Naive thymus-derived CD4-positive, alpha-beta T cell (primary cell): ENCODE data around the gene XAF1. TPM values are rescaled to one million over a fixed set of nuclear protein-coding genes. Genes with fewer than 3 reads are reported as not detected.
"Not testable (repeated sequence)": the region's sequence is repeated elsewhere in the genome, so short reads cannot be mapped to it uniquely, and the experiment has no call there.

Experiments used
- ATAC-seq: fragments of 150-1000 bp; cut with Tn5 transposase; 2 replicates; pipeline ENCODE4 v1.10.0; 2021; ENCODE audit warnings: mild to moderate bottlenecking, moderate library complexity
- CTCF ChIA-PET: fragments of 350-600 bp; sonication (Branson Sonifier 250); formaldehyde crosslinking; loops from one replicate; lab custom pipeline; 2021; ENCODE audit warnings: antibody characterized with exemption; lab: Charles Lee
- POLR2A ChIA-PET: fragments of 350-600 bp; sonication (Branson Sonifier 250); formaldehyde crosslinking; loops from one replicate; lab custom pipeline; 2021; ENCODE audit warnings: antibody characterized with exemption, inconsistent platforms; lab: Charles Lee
- DNase-seq, 9 donors: peaks; one replicate each; pipeline versions ENCODE4 v3.0.0 to v3.0.0-alpha.2; 2020 to 2022; ENCODE audit warnings: mixed read lengths in 1 of 9
- H3K27ac ChIP-seq: one replicate; pipeline ENCODE4 v1.7.0; 2013; ENCODE audit warnings: mild to moderate bottlenecking, low read depth, low read length, moderate library complexity
- H3K27me3 ChIP-seq, 2 donors: one replicate each; pipeline ENCODE4 v1.7.0; 2013; ENCODE audit warnings: low read length in 2 of 2, mild to moderate bottlenecking in 2 of 2, moderate library complexity in 2 of 2; ENCODE audit not compliant: control insufficient read depth in 2 of 2, insufficient read depth in 2 of 2
- H3K36me3 ChIP-seq, 3 experiments: 1 replicate in 2 of 3; 2 replicates in 1 of 3; pipeline ENCODE4 v1.7.0; 2013; ENCODE audit warnings: low read length in 3 of 3, mild to moderate bottlenecking in 3 of 3, moderate library complexity in 1 of 3; ENCODE audit not compliant: insufficient read depth in 3 of 3, control insufficient read depth in 2 of 3
- H3K4me1 ChIP-seq, 2 donors: one replicate each; pipeline ENCODE4 v1.7.0; 2013; ENCODE audit warnings: low read length in 2 of 2, mild to moderate bottlenecking in 2 of 2, moderate library complexity in 1 of 2; ENCODE audit not compliant: control insufficient read depth in 2 of 2, insufficient read depth in 2 of 2
- H3K4me3 ChIP-seq: 2 replicates; pipeline ENCODE4 v1.7.0; 2013; ENCODE audit warnings: mild to moderate bottlenecking, low read length
- H3K9me3 ChIP-seq, 3 experiments: 1 replicate in 2 of 3; 2 replicates in 1 of 3; pipeline ENCODE4 v1.7.0; 2013; ENCODE audit warnings: low read length in 3 of 3; ENCODE audit not compliant: control insufficient read depth in 2 of 3
- H3K27ac Mint-ChIP-seq, 9 donors: one replicate each; pipeline ENCODE4 v1.8.0; 2020 to 2022; ENCODE audit warnings: mixed read lengths in 9 of 9, mild to moderate bottlenecking in 8 of 9, moderate library complexity in 5 of 9, inconsistent platforms in 2 of 9
- H3K27me3 Mint-ChIP-seq, 5 donors: one replicate each; pipeline ENCODE4 v1.8.0; 2021 to 2022; ENCODE audit warnings: mixed read lengths in 5 of 5, mild to moderate bottlenecking in 1 of 5
- H3K36me3 Mint-ChIP-seq, 5 donors: one replicate each; pipeline ENCODE4 v1.8.0; 2020 to 2022; ENCODE audit warnings: mixed read lengths in 5 of 5, mild to moderate bottlenecking in 3 of 5, inconsistent platforms in 1 of 5
- H3K4me1 Mint-ChIP-seq, 7 donors: one replicate each; pipeline ENCODE4 v1.8.0; 2020 to 2022; ENCODE audit warnings: mixed read lengths in 7 of 7, mild to moderate bottlenecking in 3 of 7, inconsistent platforms in 1 of 7
- H3K4me3 Mint-ChIP-seq, 10 donors: one replicate each; pipeline ENCODE4 v1.8.0; 2020 to 2022; ENCODE audit warnings: mild to moderate bottlenecking in 10 of 10, mixed read lengths in 10 of 10, moderate library complexity in 6 of 10, inconsistent platforms in 2 of 10
- H3K9me3 Mint-ChIP-seq, 11 donors: one replicate each; pipeline ENCODE4 v1.8.0; 2020 to 2022; ENCODE audit warnings: mixed read lengths in 11 of 11, mild to moderate bottlenecking in 4 of 11, inconsistent platforms in 1 of 11, moderate library complexity in 1 of 11
- intact Hi-C, 2 donors: fragments of 100-400 bp; cut with micrococcal nuclease; formaldehyde crosslinking; loops; one replicate each; pipeline ENCODE4 v1.15.1; 2023
- polyA plus RNA-seq, 2 donors: library from polyadenylated mRNA; unstranded; fragments of 300-500 nt; fragmentation: Illumina TruSeq; gene quantifications; one replicate each; pipeline ENCODE4 v1.2.3, GENCODE V29; 2021
- total RNA-seq, 6 experiments: library from RNA in 5 of 6; stranded (reverse) in 5 of 6; gene quantifications; 1 replicate in 5 of 6; 2 replicates in 1 of 6; pipeline ENCODE4 v1.2.3 and lab custom pipeline; 2021 to 2026

Gene XAF1
- total and polyA plus RNA-seq, 7 experiments from 2014 or later = 28.1 to 475 (median 58.1) TPM

- ATAC-seq (no peak), DNase-seq (no peak)
- no peaks in the 10 kb centered on the region for H3K36me3 Mint-ChIP-seq
- no peaks in the 10 kb centered on the region for H3K9me3 Mint-ChIP-seq
- H3K4me3 ChIP-seq = no peak overlapping the region
- intact Hi-C loops = loop anchor here in 1 of 2 donors (1.0 kb wide), 1 partner anchor 31 kb away; the partner anchor contains the start of gene TEKT1
- H3K4me1 ChIP-seq = no peaks in the 10 kb centered on the region
- no peak overlapping the region for H3K27ac Mint-ChIP-seq
- H3K36me3 ChIP-seq = no peaks in the 10 kb centered on the region
- no peaks in the 10 kb centered on the region for H3K9me3 ChIP-seq
- ChIA-PET CTCF (no interaction called here), POLR2A (no interaction called here)
- no peaks in the 10 kb centered on the region for H3K4me1 Mint-ChIP-seq
- H3K27me3 Mint-ChIP-seq = peaks cover 0 to 29% (median 0%) of the 10 kb centered on the region in 5 donors
- H3K27ac ChIP-seq = no peak overlapping the region
- no peaks in the 10 kb centered on the region for H3K27me3 ChIP-seq
- H3K4me3 Mint-ChIP-seq = no peak overlapping the region
These were observed 44.7 kb downstream of the XAF1 start for GRCh38 chr17:6800422-6801027.

DNA sequence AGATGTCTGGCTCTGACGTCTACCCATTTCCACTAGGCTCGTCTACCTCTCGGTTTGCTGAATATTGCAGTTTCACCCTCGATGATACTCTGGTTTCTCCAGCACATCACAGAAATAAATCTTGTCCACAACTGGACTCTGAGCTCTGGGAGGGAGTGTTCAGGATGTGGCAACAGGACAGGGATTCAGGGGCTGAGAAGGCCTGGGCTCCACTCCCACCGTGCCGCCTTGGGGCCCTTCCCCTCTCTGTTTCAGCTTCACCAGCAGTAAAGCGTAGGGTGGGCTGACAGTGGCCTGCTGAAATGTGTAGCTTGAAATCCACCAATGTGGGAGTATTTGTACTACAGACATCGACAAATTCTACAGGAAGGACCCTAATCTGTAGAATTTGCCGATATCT is 55.7 kb downstream of the XAF1 start:
- POLR2A ChIA-PET = no interaction called here
- no peaks in the 10 kb centered on the region for H3K36me3 ChIP-seq
- no peak overlapping the region for H3K4me3 Mint-ChIP-seq
- no peaks in the 10 kb centered on the region for H3K4me1 ChIP-seq
- peaks cover 0 to 7% (median 0%) of the 10 kb centered on the region in 11 donors for H3K9me3 Mint-ChIP-seq
- no peak overlapping the region for H3K4me3 ChIP-seq
- CTCF ChIA-PET = no interaction called here
- H3K9me3 ChIP-seq = no peaks in the 10 kb centered on the region
- H3K36me3 Mint-ChIP-seq = peaks cover 0 to 3% (median 0%) of the 10 kb centered on the region in 5 donors
- H3K27me3 Mint-ChIP-seq = peaks cover 7 to 34% (median 26%) of the 10 kb centered on the region in 5 donors
- DNase-seq (no peak), ATAC-seq (no peak)
- no peaks in the 10 kb centered on the region for H3K4me1 Mint-ChIP-seq
- H3K27ac Mint-ChIP-seq = no peak overlapping the region
- no peaks in the 10 kb centered on the region for H3K27me3 ChIP-seq
- intact Hi-C loops = no loop called here
- no peak overlapping the region for H3K27ac ChIP-seq

DNA sequence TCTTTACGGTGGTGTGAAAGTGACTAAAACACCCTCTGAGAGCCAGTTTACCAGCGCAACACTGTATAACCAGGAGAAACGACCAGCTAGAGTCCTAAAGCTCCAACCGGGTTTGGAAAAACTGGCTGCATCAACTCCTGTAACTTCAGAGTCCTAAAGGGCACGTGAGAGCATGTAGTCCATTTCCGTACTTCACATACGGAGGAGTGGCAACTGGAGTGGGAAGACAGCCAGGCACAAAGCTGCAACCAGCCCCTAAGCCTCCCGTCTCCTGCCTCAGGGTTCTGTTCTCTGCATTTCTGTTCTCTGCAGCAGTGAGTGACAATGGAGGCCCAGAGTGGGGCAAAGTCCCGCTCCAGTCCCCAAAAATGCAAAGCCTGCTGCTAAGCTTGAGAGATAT is 56.4 kb downstream of the XAF1 start:
- Histone ChIP-seq H3K4me1 (no peaks in the 10 kb centered on the region), H3K9me3 (no peaks in the 10 kb centered on the region), H3K27me3 (no peaks in the 10 kb centered on the region), H3K36me3 (no peaks in the 10 kb centered on the region), H3K27ac (no peak overlapping the region), H3K4me3 (no peak overlapping the region)
- Mint-ChIP-seq H3K27me3 (peaks cover 7 to 35% (median 28%) of the 10 kb centered on the region in 5 donors), H3K4me1 (no peaks in the 10 kb centered on the region), H3K9me3 (peaks cover 0 to 7% (median 2%) of the 10 kb centered on the region in 11 donors), H3K4me3 (no peak overlapping the region), H3K36me3 (peaks cover 0 to 3% (median 0%) of the 10 kb centered on the region in 5 donors), H3K27ac (no peak overlapping the region)
- intact Hi-C loops = no loop called here
- ATAC-seq = no peak
- ChIA-PET POLR2A (no interaction called here), CTCF (no interaction called here)
- no peak for DNase-seq

- no peaks in the 10 kb centered on the region for H3K9me3 ChIP-seq
- Mint-ChIP-seq H3K36me3 (peaks cover 0 to 3% (median 0%) of the 10 kb centered on the region in 5 donors), H3K27ac (no peak overlapping the region), H3K9me3 (peaks cover 0 to 4% (median 0%) of the 10 kb centered on the region in 11 donors), H3K4me3 (no peak overlapping the region), H3K4me1 (no peaks in the 10 kb centered on the region), H3K27me3 (peaks cover 19 to 44% (median 35%) of the 10 kb centered on the region in 5 donors)
- H3K27ac ChIP-seq = no peak overlapping the region
- no peak for ATAC-seq
- intact Hi-C loops = no loop called here
- H3K4me1 ChIP-seq = no peaks in the 10 kb centered on the region
- POLR2A ChIA-PET = no interaction called here
- CTCF ChIA-PET = no interaction called here
- DNase-seq = no peak
- H3K4me3 ChIP-seq = no peak overlapping the region
- no peaks in the 10 kb centered on the region for H3K36me3 ChIP-seq
- no peaks in the 10 kb centered on the region for H3K27me3 ChIP-seq
These were observed 59.9 kb downstream of the XAF1 start for GRCh38 chr17:6815775-6816174.

DNA sequence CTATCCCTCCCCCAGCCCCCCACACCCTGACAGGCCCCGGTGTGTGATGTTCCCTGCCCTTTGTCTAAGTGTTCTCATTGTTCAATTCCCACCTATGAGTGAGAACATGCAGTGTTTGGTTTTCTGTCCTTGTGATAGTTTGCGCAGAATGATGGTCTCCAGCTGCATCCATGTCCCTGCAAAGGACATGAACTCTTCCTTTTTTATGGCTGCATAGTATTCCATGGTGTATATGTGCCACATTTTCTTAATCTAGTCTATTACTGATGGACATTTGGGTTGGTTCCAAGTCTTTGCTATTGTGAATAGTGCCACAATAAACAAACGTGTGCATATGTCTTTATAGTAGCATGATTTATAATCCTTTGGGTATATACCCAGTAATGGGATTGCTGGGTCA is 60.5 kb downstream of the XAF1 start:
- H3K36me3 Mint-ChIP-seq, H3K4me1 ChIP-seq, H3K4me1 Mint-ChIP-seq, ATAC-seq, H3K4me3 ChIP-seq, CTCF ChIA-PET, DNase-seq, H3K27ac ChIP-seq, POLR2A ChIA-PET, H3K36me3 ChIP-seq, H3K27me3 ChIP-seq, H3K27ac Mint-ChIP-seq, H3K4me3 Mint-ChIP-seq, H3K9me3 ChIP-seq, H3K9me3 Mint-ChIP-seq, intact Hi-C loops: not testable (repeated sequence)
- peaks cover 24 to 46% (median 37%) of the 10 kb centered on the region in 5 donors for H3K27me3 Mint-ChIP-seq

- no peak overlapping the region for H3K4me3 Mint-ChIP-seq
- intact Hi-C loops = no loop called here
- Histone ChIP-seq H3K9me3 (no peaks in the 10 kb centered on the region), H3K4me1 (no peaks in the 10 kb centered on the region), H3K4me3 (no peak overlapping the region), H3K36me3 (no peaks in the 10 kb centered on the region), H3K27me3 (no peaks in the 10 kb centered on the region), H3K27ac (no peak overlapping the region)
- H3K36me3 Mint-ChIP-seq = peaks cover 0 to 3% (median 0%) of the 10 kb centered on the region in 5 donors
- H3K27me3 Mint-ChIP-seq = peaks cover 25 to 34% (median 31%) of the 10 kb centered on the region in 5 donors
- no peak for ATAC-seq
- ChIA-PET POLR2A (no interaction called here), CTCF (no interaction called here)
- DNase-seq = no peak
- no peak overlapping the region for H3K27ac Mint-ChIP-seq
- no peaks in the 10 kb centered on the region for H3K4me1 Mint-ChIP-seq
- peaks cover 0 to 4% (median 0%) of the 10 kb centered on the region in 11 donors for H3K9me3 Mint-ChIP-seq
These were observed 63.1 kb downstream of the XAF1 start for GRCh38 chr17:6818938-6819337.

DNA sequence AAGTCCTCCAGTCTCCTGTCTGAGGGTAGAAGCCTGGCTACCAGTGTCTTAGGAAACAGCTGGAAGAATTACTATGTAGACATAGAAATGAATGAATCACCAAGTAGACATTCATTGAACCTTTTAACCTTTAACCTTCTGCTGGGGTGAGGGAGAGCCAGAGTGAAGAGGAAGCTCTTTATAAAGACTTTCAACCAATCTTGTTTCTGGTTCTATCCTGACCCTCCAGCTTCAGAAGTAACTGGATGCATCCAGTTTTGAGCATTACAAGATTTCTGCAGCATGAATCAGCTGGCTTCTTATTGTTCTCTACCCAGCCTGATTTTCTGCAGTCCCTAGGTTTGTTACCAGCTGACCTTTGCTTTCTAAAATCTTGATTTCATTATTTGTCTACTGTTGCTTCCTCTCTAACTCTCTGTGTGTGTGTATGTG is 67.2 kb downstream of the XAF1 start:
- DNase-seq (no peak), ATAC-seq (no peak)
- Mint-ChIP-seq H3K27ac (no peak overlapping the region), H3K36me3 (peaks cover 0 to 3% (median 0%) of the 10 kb centered on the region in 5 donors), H3K27me3 (peaks cover 11 to 45% (median 35%) of the 10 kb centered on the region in 5 donors), H3K4me3 (no peak overlapping the region), H3K9me3 (no peaks in the 10 kb centered on the region), H3K4me1 (no peaks in the 10 kb centered on the region)
- POLR2A ChIA-PET = no interaction called here
- Histone ChIP-seq H3K27me3 (no peaks in the 10 kb centered on the region), H3K4me1 (no peaks in the 10 kb centered on the region), H3K36me3 (no peaks in the 10 kb centered on the region), H3K9me3 (no peaks in the 10 kb centered on the region), H3K4me3 (no peak overlapping the region), H3K27ac (no peak overlapping the region)
- intact Hi-C loops = no loop called here
- CTCF ChIA-PET = no interaction called here
